Astrocyte (in vitro differentiated cells and primary cell): Measurements from ENCODE around the gene PRKCE.

Experiments used
- CTCF ChIP-seq: IDR thresholded peaks from 2 replicates; pipeline ENCODE4 v1.5.1; 2011; ENCODE audit warnings: low read depth, mild to moderate bottlenecking, inconsistent platforms, low read length, moderate library complexity; ENCODE audit not compliant: insufficient read depth
- EZH2 ChIP-seq: IDR thresholded peaks from 2 replicates; pipeline ENCODE4 v1.6.1; 2012; ENCODE audit warnings: mild to moderate bottlenecking, low read length, inconsistent platforms; ENCODE audit not compliant: insufficient read depth

GRCh38 chr2:45745231-45745630 lies 93.8 kb downstream of the PRKCE start:
- TF ChIP-seq CTCF (no peak), EZH2 (no peak)
